ENCODE data around the gene KCTD3. TPM values are rescaled to one million over a fixed set of nuclear protein-coding genes. Genes with fewer than 3 reads are reported as not detected.

KCTD3 gene
- 35.2 TPM for total RNA-seq

- ATAC-seq = peak; percentile 89
- peak; percentile 90 for DNase-seq (ENCODE audit: low spot score)
Measured at GRCh38 chr1:215566556-215567490, at the start of gene KCTD3. Gene KCTD3 (plus strand): TSS chr1:215567304. CDS start chr1:215567686, 382 bp downstream.

GRCh38 chr1:215517441-215517891, 49.6 kb upstream of the KCTD3 start:
- DNase-seq (ENCODE audit: low spot score) (no peak), ATAC-seq (no peak)

- no peak for DNase-seq (ENCODE audit: low spot score)
Measured at GRCh38 chr1:215518594-215518993, 48.5 kb upstream of the KCTD3 start.

GRCh38 chr1:215521279-215521678, 45.8 kb upstream of the KCTD3 start:
- DNase-seq (ENCODE audit: low spot score) (no peak), ATAC-seq (no peak)

More at GRCh38 chr1:215518594-215518993, 48.5 kb upstream of the KCTD3 start:
- ATAC-seq = no peak

GRCh38 chr1:215523128-215523861, 43.8 kb upstream of the KCTD3 start:
- ATAC-seq (peak; percentile 64), DNase-seq (ENCODE audit: low spot score) (no peak)

- DNase-seq (ENCODE audit: low spot score) (no peak), ATAC-seq (peak; percentile 56)
Measured at GRCh38 chr1:215523906-215524305, 43.2 kb upstream of the KCTD3 start.

- ATAC-seq = peak; percentile 86
Measured at GRCh38 chr1:215526147-215526845, 40.8 kb upstream of the KCTD3 start.

GRCh38 chr1:215526846-215527151, 40.3 kb upstream of the KCTD3 start:
- no peak for DNase-seq (ENCODE audit: low spot score)
- ATAC-seq = no peak

More at GRCh38 chr1:215526147-215526845, 40.8 kb upstream of the KCTD3 start:
- DNase-seq (ENCODE audit: low spot score) = no peak

- ATAC-seq (no peak), DNase-seq (ENCODE audit: low spot score) (no peak)
Measured at GRCh38 chr1:215529111-215529510, 38.0 kb upstream of the KCTD3 start.

GRCh38 chr1:215529571-215529970, 37.5 kb upstream of the KCTD3 start:
- ATAC-seq (no peak), DNase-seq (ENCODE audit: low spot score) (no peak)

GRCh38 chr1:215530401-215530984, 36.6 kb upstream of the KCTD3 start:
- DNase-seq (ENCODE audit: low spot score) (no peak), ATAC-seq (no peak)

- DNase-seq (ENCODE audit: low spot score) (no peak), ATAC-seq (no peak)
Measured at GRCh38 chr1:215539803-215540570, 27.1 kb upstream of the KCTD3 start.

- DNase-seq (ENCODE audit: low spot score) (no peak), ATAC-seq (no peak)
Measured at GRCh38 chr1:215542301-215542700, 24.8 kb upstream of the KCTD3 start.

GRCh38 chr1:215543191-215543606, 23.9 kb upstream of the KCTD3 start:
- ATAC-seq = peak; percentile 97
- DNase-seq (ENCODE audit: low spot score) = peak; percentile 61

GRCh38 chr1:215543806-215544205, 23.3 kb upstream of the KCTD3 start:
- DNase-seq (ENCODE audit: low spot score) = no peak
- ATAC-seq = no peak

- no peak for DNase-seq (ENCODE audit: low spot score)
- ATAC-seq = no peak
Measured at GRCh38 chr1:215544566-215544965, 22.5 kb upstream of the KCTD3 start.

GRCh38 chr1:215545096-215545495, 22.0 kb upstream of the KCTD3 start:
- DNase-seq (ENCODE audit: low spot score) (no peak), ATAC-seq (no peak)

- DNase-seq (ENCODE audit: low spot score) (no peak), ATAC-seq (no peak)
Measured at GRCh38 chr1:215547011-215547410, 20.1 kb upstream of the KCTD3 start.

- no peak for ATAC-seq
- DNase-seq (ENCODE audit: low spot score) = no peak
Measured at GRCh38 chr1:215551806-215552205, 15.3 kb upstream of the KCTD3 start.

GRCh38 chr1:215554865-215555264, 12.2 kb upstream of the KCTD3 start:
- ATAC-seq (no peak), DNase-seq (ENCODE audit: low spot score) (no peak)

All from left lobe of liver (tissue), 2 donors.